Stimulated activated CD8-positive, alpha-beta memory T cell treated with anti-CD3 and anti-CD28 coated beads, Interleukin-7, amount 100 ng/mL, for 48 hours (primary cell): ENCODE measurements around the gene MAX.
"Not testable (repeated sequence)": the region's sequence is repeated elsewhere in the genome, so short reads cannot be mapped to it uniquely, and the experiment has no call there.

ENCODE experiments used
- DNase-seq, 2 donors: peaks; one replicate each; pipeline ENCODE4 v3.0.0-alpha.2; 2020; ENCODE audit warnings: low read depth in 1 of 2; ENCODE audit errors: extremely low read depth in 1 of 2

The MAX gene

DNA sequence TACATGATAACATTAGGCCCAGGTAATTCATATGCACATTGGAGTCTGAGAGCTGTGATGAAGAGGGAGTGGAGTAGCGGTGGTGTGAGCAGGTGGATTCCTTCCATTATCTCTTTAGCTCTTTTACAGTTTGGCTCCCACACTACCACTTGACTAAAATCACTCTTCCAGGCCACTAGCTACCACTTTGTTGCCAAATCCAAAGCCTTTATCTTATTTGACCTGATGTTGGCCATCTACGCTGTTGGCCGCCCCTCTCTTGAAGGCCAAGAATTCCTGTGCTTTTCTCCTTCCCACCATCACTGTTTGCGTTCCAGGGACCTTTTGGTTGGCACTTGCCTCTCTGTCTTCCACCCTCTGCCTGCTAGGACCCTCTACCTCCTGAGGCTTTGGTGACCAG lies 4.0 kb upstream of the MAX start:
- DNase-seq: no peak

DNA sequence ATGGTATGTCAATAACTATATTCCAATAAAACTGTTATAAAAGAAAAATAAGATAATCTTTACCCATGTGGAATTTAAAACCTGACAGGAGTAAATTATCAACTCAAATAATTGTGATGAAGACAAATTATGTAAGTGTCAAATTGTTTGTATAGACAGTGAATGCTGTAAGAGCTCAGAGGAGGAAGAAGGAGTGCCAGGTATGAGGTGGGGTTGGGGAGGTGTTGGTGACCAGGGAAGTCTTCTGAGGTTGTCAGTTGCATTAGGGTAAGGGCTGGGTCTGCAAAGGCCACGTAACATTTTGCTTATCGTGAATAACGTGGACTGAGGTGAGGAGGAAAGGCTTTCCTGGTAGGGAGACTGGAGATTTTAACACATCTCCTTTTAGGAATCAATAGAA lies 2.5 kb upstream of the MAX start:
- DNase-seq: no peak

DNA sequence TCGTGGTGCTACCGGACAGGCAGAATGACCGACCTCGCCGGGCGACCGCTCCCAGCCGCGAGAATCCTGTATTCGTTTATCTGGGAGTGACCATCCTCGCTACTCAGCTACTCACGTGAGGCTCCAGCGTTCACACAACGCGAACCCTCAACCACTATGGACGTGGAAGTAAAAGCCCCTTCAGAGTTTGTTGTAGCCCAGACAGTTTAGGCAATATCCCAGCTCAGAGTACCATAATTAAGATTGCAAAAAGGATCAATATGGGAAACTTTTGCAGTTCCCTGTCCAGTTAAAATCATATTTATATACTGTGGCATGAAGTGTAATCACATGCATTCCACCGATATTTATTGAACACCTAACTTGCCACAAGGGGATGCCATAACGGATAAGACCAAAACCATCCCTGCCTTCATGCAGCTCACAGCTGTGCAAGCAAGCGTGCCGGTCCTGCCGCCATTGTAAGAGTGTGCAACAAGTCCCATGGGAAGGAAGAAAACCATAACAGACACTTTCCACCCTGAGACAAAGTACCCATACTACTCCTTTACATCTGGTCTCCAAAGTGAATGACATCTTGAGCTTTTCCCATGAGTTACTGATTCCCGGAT lies 938 bp upstream of the MAX start:
- DNase-seq: no peak

DNA sequence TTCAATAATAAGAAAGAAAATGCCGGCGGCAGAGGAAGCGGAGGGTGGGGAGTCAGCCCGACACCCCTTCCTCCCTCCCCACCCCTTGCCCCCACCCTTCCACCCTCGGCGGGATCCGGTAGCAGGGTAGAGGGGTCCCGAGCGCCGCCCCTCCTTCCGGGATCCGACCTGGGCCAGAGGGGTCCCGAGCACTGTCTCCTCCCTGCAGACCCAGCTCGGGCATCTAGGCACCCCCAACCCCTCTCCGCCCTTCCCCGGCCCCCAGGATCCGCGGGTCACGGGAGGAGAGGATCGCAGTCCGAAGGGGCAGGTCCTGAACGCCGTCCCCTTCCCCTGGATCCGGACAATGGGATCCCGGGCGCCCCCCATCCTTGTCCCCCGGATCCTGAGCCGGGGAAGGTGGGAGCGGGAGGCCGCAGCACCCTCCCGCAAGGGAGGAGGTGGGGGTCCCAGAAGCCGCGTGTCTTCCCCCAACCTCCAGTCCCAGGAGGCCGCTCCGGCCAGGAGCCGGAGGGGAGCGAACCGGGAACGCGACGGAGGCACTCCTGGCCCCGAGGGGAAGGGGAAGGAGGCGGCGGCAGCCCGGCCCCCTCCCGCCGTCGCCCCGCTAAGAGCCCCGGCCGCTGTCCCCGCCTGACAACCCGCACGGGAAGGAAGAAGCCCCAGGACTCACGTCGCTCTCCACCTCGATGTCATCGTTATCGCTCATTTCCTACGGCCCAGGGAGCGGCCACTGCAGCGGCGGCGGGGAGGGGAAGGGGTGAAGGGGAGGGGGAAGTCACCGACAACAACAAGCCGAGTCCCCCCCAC lies 481 bp downstream of the MAX start:
- DNase-seq: no peak

DNA sequence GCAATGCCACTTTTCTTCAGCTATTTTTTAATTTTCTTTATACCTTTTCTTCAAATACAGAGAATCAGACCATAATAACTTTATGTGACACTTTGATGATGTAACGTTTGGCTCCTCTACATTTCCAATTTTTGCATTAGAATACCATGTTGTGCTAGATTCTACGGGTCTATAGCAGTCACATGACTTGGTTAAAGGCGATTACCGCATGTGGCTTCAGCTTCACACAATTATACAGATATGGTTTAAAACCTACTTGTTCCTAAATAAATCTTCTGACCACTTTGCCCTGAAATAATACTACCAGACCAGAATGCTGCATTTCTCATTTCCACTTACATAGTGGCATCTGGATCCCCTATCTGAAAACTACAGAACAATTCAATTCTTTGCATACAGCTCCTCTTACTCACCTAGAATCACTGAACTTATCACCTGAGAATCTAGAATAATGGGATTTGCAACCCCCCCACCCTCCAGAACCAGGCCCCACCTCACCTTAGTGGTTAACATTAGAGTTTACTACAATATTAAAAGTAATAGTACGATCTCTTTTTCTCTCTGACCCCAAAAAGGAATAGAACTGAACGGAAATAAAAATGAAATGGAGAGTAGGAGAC lies 1.3 kb downstream of the MAX start:
- no peak for DNase-seq

DNA sequence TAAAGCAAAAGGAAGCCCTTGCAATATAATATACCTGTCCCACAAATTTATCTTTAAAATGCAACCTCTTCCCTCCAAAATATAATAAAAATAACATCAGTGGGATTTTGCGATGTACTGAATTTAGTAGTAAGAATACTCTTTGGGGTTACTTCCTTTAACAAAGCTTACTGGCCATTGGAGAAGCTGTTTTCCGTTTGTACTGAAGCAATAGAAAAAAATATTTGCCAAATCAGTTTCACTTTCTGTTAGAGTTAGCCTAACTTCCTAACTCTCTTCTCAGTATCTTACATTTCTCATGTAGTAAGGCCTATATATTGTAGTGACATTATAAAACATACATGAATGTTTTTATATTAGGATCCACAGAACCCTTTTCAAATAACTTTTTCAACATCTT lies 3.7 kb downstream of the MAX start:
- no peak for DNase-seq

DNA sequence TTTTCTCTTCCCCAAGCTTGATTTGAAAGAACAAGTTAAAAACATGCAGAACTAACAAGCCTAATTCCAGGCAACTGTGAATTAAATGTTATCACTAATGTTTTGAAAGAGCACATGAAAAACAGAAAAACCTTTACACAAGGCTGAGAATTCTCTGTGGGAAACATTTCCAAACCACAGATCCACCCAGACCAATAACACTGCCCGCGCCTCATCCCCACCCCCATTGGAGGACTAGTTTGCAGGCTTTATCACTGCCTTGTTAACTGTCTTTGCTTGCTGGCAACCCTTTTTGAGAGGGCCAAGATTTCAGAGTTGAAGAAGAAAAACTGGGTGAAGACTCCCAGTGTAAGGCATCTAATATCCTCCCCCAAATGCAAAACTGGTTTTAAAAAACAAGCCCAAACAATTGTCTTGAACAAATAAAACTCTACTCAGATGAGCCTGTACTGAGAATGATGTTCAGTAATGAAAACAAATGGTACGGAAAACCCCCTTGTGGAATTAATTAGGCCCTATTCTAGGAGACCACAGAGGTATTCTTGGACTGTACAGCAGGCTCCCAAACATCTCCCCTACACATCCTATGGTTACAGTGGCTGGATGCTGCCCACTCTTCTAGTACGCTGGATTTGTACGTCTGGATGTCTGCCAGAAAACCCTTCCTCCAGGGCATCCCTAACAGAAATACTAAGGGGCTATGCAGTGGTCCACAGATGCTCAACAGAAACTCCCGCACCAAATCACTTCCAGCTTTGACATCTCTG lies 5.8 kb downstream of the MAX start:
- DNase-seq: no peak

DNA sequence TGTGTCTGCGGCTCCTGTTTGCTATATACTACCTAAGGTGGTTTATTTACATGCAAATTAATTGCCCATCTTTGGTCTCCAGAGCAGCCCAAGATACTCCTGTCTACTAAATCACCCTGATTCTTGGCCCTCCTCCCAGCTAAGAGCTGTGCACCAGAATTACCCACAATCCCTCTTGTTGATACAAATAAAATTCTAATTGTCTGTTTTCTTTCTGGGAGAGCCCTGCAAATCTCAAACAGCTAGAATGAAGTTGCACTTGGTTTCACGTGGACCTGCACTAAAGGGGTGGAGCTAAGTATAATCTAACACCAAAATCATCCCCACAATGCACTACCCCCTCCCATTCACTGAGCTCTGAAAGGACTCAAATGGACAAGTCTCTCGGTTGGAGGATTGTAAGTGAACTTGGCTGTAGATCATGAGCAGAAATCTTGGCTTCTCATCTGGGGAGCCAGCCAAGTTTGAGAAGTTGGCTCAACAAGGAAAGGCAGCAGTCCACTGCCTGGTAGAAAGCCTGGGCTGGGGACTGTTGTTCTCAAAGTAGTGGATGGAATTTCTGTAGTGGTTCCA lies 6.6 kb downstream of the MAX start:
- DNase-seq: no peak

DNA sequence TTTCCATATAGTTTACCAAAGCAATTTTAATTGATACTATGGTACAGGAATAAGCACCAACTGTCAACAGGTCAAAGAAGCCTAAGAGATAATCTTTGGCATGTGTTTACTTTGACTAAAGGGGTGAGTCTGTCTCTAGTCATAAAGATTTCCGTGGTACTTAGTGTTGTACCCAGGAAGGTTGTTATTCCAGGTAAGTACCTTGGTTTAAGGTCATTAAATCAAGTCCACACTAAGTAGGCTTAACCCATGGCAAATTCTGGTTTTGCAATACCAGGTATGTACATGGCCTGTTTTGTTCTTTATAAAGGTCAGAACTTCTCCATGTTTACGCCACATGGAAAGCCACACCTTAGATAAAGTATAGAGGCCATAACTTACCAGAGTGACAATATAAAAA lies 10.0 kb downstream of the MAX start:
- no peak for DNase-seq

DNA sequence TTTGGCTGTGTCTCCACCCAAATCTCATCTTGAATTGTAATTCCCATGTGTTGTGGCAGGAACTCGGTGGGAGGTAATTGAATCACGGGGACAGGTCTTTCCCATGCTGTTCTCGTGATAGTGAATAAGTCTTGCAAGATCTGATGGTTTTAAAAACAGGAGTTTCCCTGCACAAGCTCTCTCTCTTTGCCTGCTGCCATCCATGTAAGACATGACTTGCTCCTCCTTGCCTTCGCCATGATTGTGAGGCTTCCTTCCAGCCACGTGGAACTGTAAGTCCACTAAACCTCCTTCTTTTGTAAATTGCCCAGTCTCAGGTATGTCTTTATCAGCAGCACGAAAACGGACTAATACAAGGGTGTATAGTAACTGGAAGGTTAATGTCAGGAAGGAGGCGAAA lies 14.5 kb downstream of the MAX start:
- DNase-seq: not testable (repeated sequence)

DNA sequence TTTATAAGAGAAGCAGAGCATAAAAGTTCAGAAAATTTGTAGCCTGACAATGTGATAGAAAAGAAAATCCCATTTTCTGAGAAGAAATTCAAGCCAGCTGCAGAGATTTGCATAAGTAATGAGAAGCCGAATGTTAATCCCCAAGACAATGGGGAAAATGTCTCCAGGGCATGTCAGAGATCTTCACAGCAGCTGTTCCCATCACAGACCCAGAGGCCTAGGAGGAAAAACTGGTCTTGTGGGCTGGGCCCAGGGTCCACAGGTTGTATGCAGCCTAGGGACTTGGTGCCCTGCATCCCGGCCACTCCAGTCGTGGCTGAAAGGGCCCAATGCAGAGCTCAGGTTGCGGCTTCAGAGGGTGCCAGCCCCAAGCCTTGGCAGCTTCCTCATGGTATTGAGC lies 15.6 kb downstream of the MAX start:
- not testable (repeated sequence) for DNase-seq

DNA sequence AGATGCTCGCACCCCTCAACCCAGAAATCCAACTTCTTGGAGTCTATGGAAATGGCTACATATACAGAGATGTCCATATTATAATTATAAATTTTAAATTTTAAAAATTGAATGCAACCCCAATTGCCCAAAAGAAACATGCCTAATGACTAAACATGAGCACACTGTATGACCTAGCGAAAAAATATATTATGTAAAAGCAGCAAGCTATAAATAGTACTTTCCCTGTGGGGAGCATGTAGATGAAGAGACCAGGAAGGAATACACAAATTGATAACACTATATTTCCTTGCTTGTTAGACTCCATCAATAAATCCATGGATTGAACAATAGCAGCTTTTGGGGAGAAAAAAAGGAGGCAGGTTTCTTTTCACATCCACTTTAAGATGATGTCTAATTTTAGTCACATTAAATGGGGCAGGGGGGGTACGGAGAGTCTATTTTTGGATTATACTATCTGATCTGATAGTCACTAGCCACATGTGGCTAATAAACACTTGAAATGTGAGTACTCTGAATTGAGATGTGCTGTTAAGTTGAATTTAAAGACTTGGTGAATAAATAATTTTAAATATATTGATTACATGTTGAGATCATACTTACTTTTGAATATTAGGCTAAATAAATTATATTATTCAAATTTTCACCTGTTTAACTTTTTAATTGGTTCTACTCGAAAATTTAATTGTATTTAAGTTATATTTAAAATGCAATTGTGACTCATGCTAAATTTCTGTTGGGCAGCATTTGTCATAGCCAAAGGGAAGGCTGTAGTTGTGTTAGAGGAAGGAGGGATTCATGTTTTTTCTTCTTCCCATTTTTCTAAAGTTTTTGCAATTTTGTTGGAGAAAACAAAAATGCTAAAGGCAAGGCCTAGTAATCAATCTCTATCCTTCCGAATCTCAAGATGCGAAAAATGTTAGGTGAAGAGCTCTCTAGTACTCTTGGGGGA lies 17.5 kb downstream of the MAX start:
- DNase-seq: no peak

DNA sequence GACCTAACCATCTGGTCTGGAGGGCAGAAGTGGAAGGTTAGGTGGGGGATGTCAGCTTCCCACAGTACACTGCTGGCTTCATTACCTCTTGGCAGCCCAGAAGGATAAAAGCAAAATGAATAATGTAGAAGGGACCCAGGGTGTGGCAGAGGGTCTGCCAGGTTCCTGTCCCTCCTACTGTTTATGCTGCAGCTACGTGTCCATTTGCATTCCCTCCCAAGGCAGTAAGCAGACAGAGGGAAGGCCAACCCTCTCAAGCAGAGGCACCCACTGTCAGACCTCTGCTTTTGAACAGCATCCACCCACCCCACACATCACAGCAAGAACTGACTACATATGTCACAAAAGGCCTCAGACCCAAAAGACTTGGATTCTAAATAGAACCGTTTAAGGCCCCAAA lies 19.4 kb downstream of the MAX start:
- no peak for DNase-seq

DNA sequence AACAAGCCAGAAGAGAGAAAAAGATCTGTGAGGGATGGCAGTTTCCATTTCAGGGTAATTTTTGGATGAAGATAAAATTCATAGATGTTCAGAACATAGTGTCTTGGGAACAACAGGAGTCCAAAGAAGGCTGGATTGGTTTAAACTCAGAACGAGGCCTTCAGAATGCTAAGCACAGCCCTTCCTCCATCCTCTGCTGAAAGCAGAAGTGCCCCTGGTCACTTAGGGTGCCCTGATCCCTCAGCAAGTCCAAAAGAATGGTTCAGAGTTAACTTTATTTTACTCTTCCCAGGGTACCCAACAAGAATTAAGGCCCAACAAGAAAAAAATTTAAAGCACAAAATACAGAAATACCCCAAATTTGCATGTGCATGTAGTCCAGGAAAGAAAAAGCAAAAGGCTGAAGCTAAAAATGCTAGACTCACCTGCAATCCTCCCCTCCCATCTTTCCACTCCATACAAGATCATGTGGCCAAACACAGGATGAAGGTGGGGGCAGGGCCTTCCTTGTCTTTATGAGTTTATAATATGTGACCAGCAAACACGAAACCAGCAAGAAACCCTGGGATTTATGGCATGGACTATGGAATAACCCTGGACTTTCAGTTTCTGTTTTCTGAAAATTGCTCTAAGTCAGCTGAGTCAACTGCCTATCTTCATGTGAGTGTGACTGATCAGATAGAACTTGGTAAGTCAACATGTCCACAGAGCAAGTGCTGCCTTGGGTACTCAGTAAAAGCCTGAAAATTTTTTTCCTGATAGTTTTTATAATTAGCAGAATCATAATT lies 21.2 kb downstream of the MAX start:
- DNase-seq: no peak

DNA sequence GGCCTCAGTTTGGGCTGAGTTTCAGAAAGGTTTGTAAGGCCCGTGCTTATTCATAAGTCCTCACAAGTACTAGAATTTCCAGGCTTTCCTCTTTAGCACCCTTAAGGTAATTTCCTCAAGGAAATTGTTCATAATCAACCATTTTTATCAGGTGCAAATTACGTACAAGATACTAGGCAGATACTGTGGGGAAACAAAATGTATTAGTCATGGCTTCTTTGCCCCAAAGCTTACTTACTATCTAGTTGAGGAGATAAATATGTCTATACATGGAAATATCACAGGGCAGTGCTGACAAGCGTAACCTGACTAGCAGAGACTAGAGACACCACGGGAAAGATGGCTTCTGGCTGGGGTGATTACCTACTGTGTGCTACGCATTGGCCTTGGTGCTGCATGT lies 22.5 kb downstream of the MAX start:
- no peak for DNase-seq

DNA sequence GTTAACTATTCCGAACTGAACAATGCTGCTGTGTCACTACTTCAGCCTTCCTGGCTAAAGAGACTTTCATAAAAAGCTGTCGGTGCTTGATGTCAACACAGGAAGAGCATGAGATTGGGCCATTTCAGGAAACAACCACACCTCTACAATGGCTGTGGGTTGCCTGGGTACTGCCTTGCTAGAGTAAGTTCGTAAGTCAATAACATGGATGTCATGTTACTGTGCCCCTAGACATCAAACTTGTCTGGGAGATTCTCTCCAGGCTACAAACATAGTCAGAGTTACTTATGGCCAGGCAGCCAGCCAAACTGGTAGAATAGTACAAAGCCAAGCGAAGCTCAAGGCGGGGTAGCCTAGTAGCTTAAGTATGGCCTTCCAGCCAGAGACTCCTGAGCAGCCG lies 23.1 kb downstream of the MAX start:
- no peak for DNase-seq

DNA sequence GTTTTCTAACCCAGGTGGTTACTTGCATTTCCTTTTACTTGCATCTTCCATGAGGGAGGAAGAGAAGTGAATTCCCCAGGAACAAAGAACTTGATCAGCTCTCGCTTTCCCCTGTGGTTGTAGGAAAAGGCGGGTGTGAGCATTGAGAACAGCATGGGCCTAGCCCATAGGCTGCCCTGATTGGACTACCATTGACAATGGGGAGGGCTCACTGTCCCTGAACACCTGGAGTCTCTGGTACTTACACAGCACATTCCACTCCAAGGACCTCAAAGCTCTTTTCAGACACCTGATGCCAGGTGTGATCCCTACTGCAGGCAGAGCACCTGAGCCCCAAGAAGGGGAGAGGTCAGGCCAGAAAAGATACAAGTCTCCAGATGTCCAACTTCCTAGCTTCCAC lies 25.0 kb downstream of the MAX start:
- no peak for DNase-seq

DNA sequence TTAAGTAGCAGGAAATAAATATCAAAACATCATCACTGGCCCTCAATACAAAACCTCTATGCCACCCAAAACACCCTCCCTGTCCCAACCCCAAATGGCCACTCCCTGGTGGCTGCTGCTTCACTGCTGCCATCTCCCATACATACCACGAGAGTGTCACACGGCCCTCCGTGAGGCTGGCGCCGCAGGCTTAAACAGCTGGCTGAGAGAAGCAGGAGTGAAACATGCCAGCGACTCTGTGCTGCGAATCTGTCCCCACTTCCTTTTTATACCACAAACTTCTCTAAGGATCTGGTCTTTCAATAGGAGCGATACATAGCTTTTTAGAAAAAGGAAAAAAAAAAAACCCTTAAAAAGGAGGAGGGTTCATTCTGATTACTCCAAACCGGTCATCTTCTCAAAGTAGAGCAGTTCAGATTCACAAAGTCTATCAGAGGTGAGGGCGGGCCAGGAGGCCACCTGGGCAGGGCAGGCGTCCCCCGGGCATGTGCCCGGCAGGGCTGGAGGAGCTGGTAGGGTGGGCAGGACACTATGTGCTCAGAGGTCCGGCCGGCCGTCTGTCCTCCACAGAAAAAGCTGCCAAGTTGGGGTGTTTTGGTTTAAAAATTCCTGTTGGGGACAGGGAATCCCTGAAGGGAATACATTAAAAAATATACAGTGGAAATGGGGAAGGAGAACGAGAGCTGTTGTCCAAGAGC lies 26.5 kb downstream of the MAX start:
- no peak for DNase-seq
